Amniotic epithelial cell (primary cell): ENCODE measurements around the gene SPIC.

ENCODE experiments used
- DNase-seq: peaks from one replicate; pipeline ENCODE4 v3.0.0-alpha.2; 2010; ENCODE audit warnings: low read depth

Gene SPIC

DNA sequence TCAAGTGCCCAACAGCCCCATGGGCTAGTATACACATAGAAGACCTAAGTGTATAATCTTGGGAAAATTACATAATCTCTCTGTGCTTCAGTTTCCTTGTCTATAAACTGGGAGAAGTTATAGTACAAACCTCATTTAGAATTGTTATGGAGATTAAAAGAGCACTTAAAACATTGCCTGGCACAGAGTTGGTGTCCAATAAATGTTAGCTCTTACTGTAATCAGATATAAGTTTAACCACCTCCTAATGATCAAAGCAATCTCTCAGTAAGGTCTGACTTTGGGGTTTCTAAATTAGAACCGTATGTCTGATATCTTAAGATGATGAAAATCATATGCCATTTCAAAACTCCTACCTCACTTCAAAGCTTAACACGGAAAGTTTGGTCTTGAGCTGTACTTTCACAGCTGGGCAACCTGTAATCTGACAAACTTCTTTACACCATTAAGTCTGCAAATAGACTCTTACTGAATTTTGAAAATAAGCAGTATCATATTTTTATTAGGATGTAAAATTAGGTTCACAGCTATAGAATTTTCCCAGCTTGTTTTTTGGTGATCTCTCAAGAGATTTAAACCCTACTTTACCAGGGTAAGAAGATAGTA is 61.0 kb downstream of the SPIC start:
- DNase-seq, result no peak
